AG04450 (cell line): ENCODE measurements around the gene ZG16. TPM values are rescaled to one million over a fixed set of nuclear protein-coding genes. Genes with fewer than 3 reads are reported as not detected.
"Not testable (repeated sequence)": the region's sequence is repeated elsewhere in the genome, so short reads cannot be mapped to it uniquely, and the experiment has no call there.

Experiments used
- CTCF ChIA-PET: fragments of 300-600, 350-600 bp; formaldehyde crosslinking; extraction: SDS; loops from one replicate; lab custom pipeline; 2022; ENCODE audit warnings: antibody characterized with exemption, inconsistent platforms; lab: Charles Lee
- POLR2A ChIA-PET: fragments of 350-600 bp; formaldehyde crosslinking; extraction: SDS; loops from one replicate; lab custom pipeline; 2021; ENCODE audit warnings: antibody characterized with exemption, inconsistent platforms; lab: Yijun Ruan, JAX
- DNase-seq: peaks from one replicate; pipeline ENCODE4 v3.0.0-alpha.2; 2011; ENCODE audit warnings: low read depth, low spot score
- H3K27ac ChIP-seq: one replicate; pipeline ENCODE4 v1.5.1; 2012; ENCODE audit warnings: low read depth, low read length, control low read depth
- H3K27me3 ChIP-seq: one replicate; pipeline ENCODE4 v1.6.0; 2012; ENCODE audit warnings: low read length; ENCODE audit not compliant: control insufficient read depth, insufficient read depth
- H3K4me3 ChIP-seq: 2 replicates; pipeline ENCODE4 v1.5.1; 2011; ENCODE audit warnings: mild to moderate bottlenecking, low read depth, low read length, control low read depth
- H3K9me3 ChIP-seq: 2 replicates; pipeline ENCODE4 v1.5.1; 2012; ENCODE audit warnings: low read length; ENCODE audit not compliant: control insufficient read depth, insufficient read depth
- CTCF ChIP-seq: IDR thresholded peaks from 2 replicates; pipeline ENCODE4 v1.5.1; 2011; ENCODE audit warnings: low read depth, low read length, control low read depth, inconsistent platforms
- polyA plus RNA-seq: library from polyadenylated mRNA; depleted of rRNA; stranded (reverse); fragments of >200 nt; gene quantifications from 2 replicates; pipeline ENCODE4 v1.2.3, GENCODE V29; 2011

The ZG16 gene
- polyA plus RNA-seq, 1 experiment, result not detected

DNA sequence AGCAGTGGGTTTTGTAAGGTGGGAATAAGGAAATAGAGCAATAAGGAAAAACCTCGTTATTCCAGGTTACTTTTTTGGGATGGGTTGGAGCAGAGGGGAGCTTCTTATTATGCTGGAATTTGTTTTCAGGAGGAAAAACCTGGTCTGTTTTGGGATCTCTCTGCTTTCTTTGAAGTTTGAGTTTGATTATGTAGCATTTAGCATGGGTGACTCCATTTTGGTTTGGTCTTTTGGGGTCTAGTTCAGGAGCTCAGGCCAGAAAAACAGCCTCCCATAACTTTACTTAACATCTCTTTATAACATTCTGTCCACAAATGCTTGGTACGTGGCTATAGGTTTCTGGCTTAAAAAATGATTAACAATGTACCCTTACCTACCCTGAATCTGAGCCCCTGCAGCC is 8.5 kb upstream of the ZG16 start:
- no peak for DNase-seq
- POLR2A ChIA-PET, result interaction anchor here (0.6 kb wide), 1 partner anchor 21 kb away, joined by 3 read pairs; the partner anchor contains the start of gene KIF22
- Histone ChIP-seq H3K4me3 (no peak overlapping the region), H3K9me3 (no peaks in the 10 kb centered on the region), H3K27ac (no peak overlapping the region), H3K27me3 (peaks cover 8% of the 10 kb centered on the region)
- CTCF ChIA-PET, result interaction anchor here (0.6 to 1.3 kb wide), 3 partner anchors 15 to 46 kb away, joined by 3 to 5 read pairs (median 3); partner anchors contain the start of gene KIF22
- no peak for TF ChIP-seq CTCF

GRCh38 chr16:29770250-29770929 is 7.7 kb upstream of the ZG16 start:
- Histone ChIP-seq H3K9me3 (no peaks in the 10 kb centered on the region), H3K27me3 (peaks cover 4% of the 10 kb centered on the region), H3K4me3 (no peak overlapping the region), H3K27ac (no peak overlapping the region)
- CTCF ChIA-PET, result interaction anchor here (0.6 to 1.3 kb wide), 3 partner anchors 20 to 788 kb away, joined by 3 to 4 read pairs (median 3); partner anchors contain the start of gene KIF22
- TF ChIP-seq CTCF, result no peak
- DNase-seq, result no peak
- POLR2A ChIA-PET, result no interaction called here

- H3K9me3 ChIP-seq, CTCF ChIA-PET, POLR2A ChIA-PET, DNase-seq, H3K27ac ChIP-seq, H3K4me3 ChIP-seq, H3K27me3 ChIP-seq: not testable (repeated sequence)
Measured at GRCh38 chr16:29772330-29772729, 5.7 kb upstream of the ZG16 start.

DNA sequence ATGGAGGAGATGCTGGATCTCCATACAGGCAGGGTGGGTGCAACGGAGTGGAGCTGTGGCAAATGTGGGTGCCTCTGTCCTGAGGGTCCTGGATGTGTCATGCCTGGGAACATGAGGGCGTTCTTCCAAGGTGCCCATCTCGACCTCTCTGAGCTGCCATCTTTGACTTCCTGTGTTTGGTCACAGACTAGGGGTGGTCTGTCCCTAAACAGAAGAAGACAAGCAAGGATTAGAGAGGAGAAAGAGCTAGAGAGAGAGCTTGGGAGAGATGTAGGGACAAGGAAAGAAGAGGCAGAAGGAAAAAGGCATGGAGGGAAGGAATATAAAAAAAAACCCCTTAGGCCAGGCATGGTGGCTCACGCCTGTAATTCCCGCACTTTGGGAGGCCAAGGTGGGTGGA is 3.3 kb upstream of the ZG16 start:
- TF ChIP-seq CTCF, result no peak
- ChIA-PET POLR2A (no interaction called here), CTCF (interaction anchor here (0.6 kb wide), 1 partner anchor 17 kb away, joined by 3 read pairs; no protein-coding TSS in a partner anchor)
- Histone ChIP-seq H3K27ac (no peak overlapping the region), H3K27me3 (peaks cover 14% of the 10 kb centered on the region), H3K4me3 (no peak overlapping the region), H3K9me3 (no peaks in the 10 kb centered on the region)
- DNase-seq, result no peak

- Histone ChIP-seq H3K4me3 (no peak overlapping the region), H3K9me3 (no peaks in the 10 kb centered on the region), H3K27me3 (peaks cover 15% of the 10 kb centered on the region), H3K27ac (no peak overlapping the region)
- TF ChIP-seq CTCF, result no peak
- ChIA-PET POLR2A (no interaction called here), CTCF (no interaction called here)
- no peak for DNase-seq
Measured at GRCh38 chr16:29775742-29776408, 2.2 kb upstream of the ZG16 start.
